NCI-H2107 treated with DMSO at 0.1 percent for 48 hours (cell line): ENCODE results near the gene MIPOL1.
"Not testable (repeated sequence)": the region's sequence is repeated elsewhere in the genome, so short reads cannot be mapped to it uniquely, and the experiment has no call there.

Source experiments
- DNase-seq: peaks from one replicate; lab custom pipeline; 2025; ENCODE audit not compliant: unreplicated experiment; lab: John Stamatoyannopoulos, UW

MIPOL1 gene

DNA sequence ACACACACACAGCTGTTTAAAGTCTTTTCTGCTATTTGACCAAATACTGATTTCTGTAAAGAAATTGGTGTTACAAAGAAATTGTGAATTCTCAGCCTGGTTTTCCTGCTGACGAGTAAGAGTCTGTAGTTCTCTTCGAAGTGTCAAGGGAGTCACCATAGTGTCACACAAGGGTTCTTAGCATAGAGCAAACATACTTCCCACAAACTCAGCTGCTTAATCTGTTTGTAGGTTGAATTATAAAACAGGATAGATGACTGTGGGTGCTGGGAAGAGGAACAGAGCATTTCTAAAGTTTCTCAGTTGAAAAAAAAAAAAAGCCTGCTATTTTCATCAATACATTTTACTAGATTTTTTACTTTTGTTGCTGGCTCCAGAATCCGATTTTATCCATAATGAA is 314.4 kb downstream of the MIPOL1 start:
- no peak for DNase-seq

DNA sequence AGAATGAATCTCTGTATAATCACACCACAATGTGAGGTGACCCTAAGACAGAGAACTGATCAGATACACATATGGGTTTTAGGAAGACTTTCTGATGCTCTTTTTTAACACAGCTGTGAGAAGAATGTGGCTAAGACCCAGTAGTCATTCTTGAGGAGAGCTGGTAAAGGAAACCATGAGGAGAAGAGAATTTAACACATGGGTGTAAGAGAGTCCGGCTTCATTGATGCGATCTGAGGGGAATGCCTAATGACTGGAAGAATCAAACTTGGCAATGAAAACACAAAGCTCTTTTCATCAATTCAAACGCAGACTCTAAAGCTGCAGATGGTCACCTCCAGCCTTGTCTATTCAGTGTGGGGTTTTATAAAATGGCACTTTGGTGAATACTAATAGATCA is 318.0 kb downstream of the MIPOL1 start:
- DNase-seq: no peak

GRCh38 chr14:37526994-37527393 is 329.3 kb downstream of the MIPOL1 start:
- DNase-seq: no peak

- DNase-seq: no peak
Measured at GRCh38 chr14:37539992-37540391, 342.3 kb downstream of the MIPOL1 start.

DNA sequence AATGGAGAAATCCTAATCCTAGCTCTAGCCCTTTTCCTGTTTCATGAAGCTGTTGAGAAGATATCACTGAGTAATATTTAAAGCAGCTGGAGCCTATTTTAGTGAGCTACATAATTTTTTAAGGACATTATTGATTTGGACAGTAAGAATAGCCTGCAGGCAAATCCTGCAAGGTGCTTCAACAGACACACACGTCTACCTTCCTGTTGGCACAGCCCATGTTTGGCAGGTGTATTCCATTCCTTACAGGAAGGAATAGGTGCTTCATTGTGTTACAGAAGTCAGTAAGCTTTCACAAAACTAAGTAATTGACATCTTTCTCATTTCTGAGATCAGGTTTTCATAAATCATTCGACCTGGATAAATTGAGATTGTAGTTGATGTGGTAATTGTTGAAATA is 346.7 kb downstream of the MIPOL1 start:
- peak; percentile 8 for DNase-seq

DNA sequence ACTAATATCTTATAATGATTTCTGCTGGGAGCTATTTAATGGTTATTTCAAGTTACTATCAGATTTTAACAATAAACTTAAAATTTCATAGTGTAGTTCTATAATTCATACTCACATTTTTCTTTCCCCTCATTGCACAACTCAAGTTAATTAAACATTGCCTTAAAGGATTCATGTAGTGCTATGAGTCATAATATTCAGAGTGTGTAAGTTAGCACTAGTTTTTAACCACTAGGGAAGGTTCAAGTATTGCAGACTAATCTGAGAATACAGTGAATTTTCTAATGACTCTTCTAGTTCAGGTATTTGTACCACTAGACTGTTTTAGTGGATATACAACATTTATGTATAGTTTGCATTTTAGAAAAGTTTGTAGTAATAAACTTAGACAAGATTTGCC is 347.4 kb downstream of the MIPOL1 start:
- DNase-seq: no peak

DNA sequence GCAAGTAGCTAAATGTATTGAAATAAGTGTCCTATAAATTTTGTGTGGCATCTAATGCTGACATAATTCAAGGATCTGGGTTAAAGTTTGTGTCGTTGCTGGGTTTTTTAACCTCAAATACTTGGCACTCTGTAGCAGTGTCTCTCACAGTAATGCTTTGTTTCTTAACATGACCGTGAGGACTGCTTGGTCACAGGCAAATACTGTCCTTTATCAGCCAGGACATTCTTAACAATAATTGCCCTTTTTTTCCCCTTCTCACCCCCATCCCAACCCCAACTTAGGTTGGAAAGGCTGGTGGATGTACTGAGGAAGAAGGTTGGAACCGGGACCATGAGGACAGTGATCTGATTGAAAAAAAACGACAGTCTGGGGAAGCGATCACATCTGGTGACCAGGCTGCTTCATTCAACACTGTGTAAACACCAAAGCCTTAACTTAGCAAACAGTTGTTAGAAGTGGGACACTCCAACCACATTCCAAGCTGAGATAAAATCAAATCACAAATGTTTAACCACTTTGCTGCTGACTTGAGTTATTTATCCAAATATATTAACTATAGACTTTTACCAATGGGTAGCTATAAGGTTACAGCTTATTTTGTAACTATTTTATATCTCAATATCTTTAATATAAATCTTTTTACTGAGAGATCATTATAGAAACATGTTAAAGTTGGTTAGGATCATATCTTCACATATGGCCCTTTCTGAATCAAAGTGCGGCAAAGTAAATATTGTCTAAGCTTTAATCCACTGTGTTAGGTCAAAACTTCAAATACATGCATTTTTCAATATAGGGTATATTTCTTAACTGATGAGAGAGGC is 349.1 kb downstream of the MIPOL1 start:
- no peak for DNase-seq

- DNase-seq: no peak
Measured at GRCh38 chr14:37550511-37550910, 352.8 kb downstream of the MIPOL1 start.

GRCh38 chr14:37551119-37551518 is 353.4 kb downstream of the MIPOL1 start:
- no peak for DNase-seq

GRCh38 chr14:37553935-37554550 is 356.3 kb downstream of the MIPOL1 start:
- DNase-seq: no peak

DNA sequence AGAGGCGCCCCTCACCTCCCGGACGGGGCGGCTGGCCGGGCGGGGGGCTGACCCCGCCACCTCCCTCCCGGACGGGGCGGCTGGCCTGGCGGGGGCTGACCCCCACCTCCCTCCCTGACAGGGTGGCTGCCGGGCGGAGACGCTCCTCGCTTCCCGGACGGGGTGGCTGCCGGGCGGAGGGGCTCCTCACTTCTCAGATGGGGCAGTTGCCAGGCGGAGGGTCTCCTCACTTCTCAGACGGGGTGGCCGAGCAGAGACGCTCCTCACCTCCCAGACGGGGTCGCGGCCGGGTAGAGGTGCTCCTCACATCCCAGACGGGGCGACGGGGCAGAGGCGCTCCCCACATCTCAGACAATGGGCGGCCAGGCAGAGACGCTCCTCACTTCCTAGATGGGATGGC is 357.9 kb downstream of the MIPOL1 start:
- DNase-seq: not testable (repeated sequence)

GRCh38 chr14:37558740-37559139 is 361.0 kb downstream of the MIPOL1 start:
- DNase-seq: no peak

DNA sequence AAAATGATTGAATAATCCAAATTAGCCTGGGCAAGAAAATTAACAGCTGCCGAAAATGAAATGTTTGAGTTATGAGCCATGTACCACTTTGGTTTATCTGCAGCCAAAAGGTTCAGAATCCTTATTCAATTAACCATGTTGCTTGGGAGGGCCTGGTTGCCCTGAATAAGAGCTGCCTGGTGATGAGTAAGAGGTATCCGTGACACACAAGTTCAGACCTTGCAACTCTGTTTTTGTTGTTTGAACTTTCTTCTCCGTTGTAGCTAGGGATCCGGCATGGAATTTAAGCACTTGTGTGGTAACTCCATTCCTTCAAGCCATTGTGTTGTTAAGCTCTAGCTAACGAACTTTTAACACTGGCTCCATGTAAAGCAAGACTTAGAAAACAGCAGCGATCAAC is 361.6 kb downstream of the MIPOL1 start:
- no peak for DNase-seq

- no peak for DNase-seq
Measured at GRCh38 chr14:37563189-37563588, 365.5 kb downstream of the MIPOL1 start.

GRCh38 chr14:37565550-37565949 is 367.8 kb downstream of the MIPOL1 start:
- DNase-seq: no peak

- no peak for DNase-seq
Measured at GRCh38 chr14:37566811-37567371, 369.2 kb downstream of the MIPOL1 start.

- no peak for DNase-seq
Measured at GRCh38 chr14:37569729-37570128, 372.0 kb downstream of the MIPOL1 start.

- DNase-seq: no peak
Measured at GRCh38 chr14:37571391-37571790, 373.7 kb downstream of the MIPOL1 start.

DNA sequence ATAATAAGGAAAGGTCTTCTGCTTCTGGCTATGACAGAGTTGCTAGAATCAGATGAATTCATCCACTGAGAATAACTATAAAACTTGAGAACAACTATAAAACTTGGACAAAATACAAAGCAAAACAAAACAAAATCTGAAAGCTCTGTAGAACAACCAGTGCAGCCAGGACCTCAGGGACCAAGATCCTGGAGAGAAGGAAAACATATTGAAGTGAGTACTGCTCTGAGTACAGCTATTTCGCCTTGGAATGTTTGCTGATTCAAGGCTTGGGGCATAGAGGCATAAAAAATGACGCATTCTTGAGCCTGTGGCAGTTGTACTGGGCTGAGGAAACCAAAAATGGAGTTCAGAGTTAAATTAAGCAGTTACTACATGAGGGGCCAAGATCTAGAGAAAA is 375.6 kb downstream of the MIPOL1 start:
- no peak for DNase-seq

GRCh38 chr14:37579274-37579673 is 381.5 kb downstream of the MIPOL1 start:
- DNase-seq: no peak

- no peak for DNase-seq
Measured at GRCh38 chr14:37580146-37580545, 382.4 kb downstream of the MIPOL1 start.
